GM13977 (cell line): Measurements from ENCODE around the gene FRMD4A.

Source experiments
- DNase-seq: peaks from one replicate; pipeline ENCODE4 v3.0.0; 2012; ENCODE audit warnings: low spot score
- in situ Hi-C: fragments of 300-500 bp; cut with MboI; formaldehyde crosslinking; loops from one replicate; pipeline ENCODE4 v1.12.0; 2022; ENCODE audit warnings: low sequenced_read_pairs, low pct_unique_long_range_greater_than_20kb, mixed read lengths, inconsistent platforms; ENCODE audit not compliant: unreplicated experiment
- TF ChIP-seq, protein P1 (sequence below): IDR thresholded peaks from 2 replicates; pipeline ENCODE4 v1.5.1; 2012; ENCODE audit warnings: mild to moderate bottlenecking, control low read depth; ENCODE audit not compliant: insufficient read depth; ENCODE audit errors: extremely low read depth, missing control alignments

Gene FRMD4A

DNA sequence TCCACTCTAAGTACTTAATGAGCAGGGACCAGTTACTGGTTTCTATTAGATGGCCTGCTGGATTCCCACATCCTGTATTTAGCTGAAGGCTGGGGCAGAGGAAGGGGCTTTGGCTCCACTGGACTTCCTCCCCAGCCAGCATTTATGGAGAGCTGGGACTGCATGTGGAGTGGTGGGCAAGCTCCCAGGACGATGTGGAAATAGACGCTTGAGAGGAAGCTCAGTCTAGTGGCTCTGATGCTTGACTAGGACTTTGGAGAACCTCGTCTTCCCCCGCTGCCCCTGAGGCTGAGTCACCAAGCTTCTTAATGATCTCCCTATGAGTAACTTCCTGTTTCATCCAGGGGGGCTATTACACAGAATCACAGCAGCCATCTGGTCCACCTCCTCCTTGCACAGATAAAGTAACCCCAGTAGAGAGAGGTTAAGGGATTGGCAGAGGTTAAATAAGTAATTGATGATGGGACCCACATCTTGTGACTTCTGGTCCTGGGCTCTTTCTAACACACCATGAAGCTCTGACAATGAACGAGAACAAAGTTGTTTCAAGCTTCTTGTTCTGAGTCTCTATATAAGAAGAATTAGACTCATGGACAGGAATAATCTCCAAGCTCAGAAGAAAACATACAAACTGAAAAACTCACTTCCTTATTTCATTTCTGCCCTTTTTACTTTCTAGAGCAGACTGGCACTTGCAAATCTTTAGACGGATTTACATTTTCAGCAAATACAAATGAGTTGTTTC is 617.7 kb downstream of the FRMD4A start:
- peak; percentile 71 for DNase-seq
- TF ChIP-seq, protein P1, sequence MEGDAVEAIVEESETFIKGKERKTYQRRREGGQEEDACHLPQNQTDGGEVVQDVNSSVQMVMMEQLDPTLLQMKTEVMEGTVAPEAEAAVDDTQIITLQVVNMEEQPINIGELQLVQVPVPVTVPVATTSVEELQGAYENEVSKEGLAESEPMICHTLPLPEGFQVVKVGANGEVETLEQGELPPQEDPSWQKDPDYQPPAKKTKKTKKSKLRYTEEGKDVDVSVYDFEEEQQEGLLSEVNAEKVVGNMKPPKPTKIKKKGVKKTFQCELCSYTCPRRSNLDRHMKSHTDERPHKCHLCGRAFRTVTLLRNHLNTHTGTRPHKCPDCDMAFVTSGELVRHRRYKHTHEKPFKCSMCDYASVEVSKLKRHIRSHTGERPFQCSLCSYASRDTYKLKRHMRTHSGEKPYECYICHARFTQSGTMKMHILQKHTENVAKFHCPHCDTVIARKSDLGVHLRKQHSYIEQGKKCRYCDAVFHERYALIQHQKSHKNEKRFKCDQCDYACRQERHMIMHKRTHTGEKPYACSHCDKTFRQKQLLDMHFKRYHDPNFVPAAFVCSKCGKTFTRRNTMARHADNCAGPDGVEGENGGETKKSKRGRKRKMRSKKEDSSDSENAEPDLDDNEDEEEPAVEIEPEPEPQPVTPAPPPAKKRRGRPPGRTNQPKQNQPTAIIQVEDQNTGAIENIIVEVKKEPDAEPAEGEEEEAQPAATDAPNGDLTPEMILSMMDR: no peak
- in situ Hi-C loops: loop anchor here (10.0 kb wide), 1 partner anchor 62 kb away; no protein-coding TSS in a partner anchor

DNA sequence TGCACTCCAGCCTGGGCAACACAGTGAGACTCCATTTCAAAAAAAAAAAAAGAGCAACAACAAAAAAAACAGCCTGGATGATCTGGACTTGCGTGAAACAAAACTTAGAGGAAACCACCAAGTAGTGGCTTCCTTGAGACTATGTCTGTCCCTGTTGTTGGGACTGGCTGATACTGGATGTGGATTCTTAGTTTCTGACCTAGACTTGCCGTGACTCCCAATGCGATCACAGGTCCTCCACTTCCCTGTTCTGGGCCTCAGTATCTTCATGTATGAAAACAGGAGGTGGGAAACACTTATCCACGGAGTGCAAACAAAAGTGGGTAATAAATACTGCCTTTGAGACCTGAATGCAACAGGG is 618.3 kb downstream of the FRMD4A start:
- in situ Hi-C loops: loop anchor here (10.0 kb wide), 1 partner anchor 62 kb away; no protein-coding TSS in a partner anchor
- DNase-seq: no peak
- TF ChIP-seq, protein P1: no peak

DNA sequence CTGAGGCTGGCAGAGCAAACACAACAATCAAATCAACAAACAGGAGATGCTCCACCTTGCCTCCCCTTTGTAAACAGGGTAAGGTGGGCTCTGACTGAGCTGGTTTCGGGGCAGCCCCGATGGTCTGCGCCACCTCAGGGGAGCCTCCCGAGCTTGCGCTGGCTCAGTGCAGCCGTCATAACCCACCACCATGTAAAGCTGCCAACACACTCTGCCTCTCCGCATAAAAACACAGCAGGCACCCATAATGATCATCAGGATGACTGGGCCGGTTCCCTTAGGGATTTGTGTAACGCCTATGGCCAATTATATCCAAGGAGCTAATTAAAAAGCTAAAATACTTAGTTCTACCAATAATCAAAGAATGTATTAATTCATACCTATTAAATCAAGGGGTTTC is 619.4 kb downstream of the FRMD4A start:
- in situ Hi-C loops: loop anchor here (10.0 kb wide), 1 partner anchor 64 kb away; no protein-coding TSS in a partner anchor
- DNase-seq: no peak
- TF ChIP-seq, protein P1: no peak

DNA sequence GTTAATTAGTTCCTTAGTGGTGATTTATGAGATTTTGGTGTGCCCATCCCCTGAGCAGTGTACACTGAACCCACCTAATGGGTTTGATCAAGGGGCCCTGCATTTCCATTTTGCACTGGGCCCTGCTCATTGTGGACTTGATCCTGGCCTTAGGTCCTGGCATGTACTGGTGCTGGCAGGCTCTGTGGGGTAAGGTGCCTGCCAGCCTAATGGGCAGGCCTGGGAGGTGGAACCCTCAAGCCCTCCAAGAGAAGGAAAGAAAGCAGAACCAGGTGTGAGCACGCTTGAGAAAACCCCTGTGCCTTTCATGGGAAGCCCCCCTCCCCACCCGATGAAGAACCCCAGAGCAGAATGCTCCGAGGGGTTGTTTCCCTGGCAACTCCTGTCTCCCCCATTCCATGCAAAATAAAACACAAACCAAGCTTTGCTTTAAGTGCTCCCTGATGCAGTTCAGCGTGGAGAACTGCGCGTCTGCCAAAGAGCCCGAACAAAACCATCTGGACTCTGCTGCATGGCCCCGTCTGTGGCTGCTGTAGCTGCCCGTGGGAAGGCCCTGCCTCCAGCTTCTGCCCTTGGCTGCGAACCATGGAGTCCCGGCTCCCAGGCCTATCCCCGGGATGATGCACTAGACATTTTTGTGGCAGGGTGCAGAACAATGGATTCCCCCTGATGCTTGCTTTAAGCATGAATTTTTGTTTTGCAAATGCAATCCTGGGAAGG is 620.6 kb downstream of the FRMD4A start:
- no peak for DNase-seq
- in situ Hi-C loops: loop anchor here (10.0 kb wide), 1 partner anchor 65 kb away; no protein-coding TSS in a partner anchor

DNA sequence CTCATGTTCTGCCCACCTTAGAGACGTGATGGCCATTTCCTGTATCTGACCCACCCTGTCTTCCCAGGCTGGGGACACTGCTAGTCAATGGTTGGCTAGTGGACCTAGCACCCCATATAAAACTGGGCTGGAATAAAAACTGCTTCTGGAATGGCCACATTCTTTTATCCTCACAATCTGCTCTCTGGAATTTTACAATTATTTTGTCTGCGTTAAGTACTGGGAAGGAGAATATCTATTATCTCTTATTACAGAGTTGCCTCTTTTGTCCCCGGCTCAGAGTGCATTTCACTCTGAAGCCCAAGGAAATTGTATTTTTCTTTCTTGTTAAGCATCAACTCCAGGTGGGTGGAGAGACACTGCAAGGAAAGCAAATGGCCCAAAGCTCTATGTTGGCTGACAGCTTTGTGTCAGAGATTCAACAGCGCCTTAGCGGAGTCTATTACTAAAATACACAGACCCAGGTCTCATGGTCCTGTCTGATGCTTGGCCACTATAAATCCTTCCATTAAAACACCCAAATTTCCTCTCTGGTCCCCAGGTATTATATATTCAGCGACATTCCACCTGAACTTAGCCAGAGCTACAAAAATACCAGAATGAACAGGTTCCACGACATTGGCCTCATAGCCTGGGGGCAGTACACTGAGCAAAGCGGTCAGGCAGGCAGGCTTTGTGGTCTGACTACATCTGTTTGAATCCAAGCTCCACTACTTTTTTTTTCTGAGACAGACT is 622.3 kb downstream of the FRMD4A start:
- DNase-seq: no peak
- in situ Hi-C loops: no loop called here
- TF ChIP-seq, protein P1: no peak

More for the DNA sequence above, 620.6 kb downstream of the FRMD4A start:
- TF ChIP-seq, protein P1: no peak

DNA sequence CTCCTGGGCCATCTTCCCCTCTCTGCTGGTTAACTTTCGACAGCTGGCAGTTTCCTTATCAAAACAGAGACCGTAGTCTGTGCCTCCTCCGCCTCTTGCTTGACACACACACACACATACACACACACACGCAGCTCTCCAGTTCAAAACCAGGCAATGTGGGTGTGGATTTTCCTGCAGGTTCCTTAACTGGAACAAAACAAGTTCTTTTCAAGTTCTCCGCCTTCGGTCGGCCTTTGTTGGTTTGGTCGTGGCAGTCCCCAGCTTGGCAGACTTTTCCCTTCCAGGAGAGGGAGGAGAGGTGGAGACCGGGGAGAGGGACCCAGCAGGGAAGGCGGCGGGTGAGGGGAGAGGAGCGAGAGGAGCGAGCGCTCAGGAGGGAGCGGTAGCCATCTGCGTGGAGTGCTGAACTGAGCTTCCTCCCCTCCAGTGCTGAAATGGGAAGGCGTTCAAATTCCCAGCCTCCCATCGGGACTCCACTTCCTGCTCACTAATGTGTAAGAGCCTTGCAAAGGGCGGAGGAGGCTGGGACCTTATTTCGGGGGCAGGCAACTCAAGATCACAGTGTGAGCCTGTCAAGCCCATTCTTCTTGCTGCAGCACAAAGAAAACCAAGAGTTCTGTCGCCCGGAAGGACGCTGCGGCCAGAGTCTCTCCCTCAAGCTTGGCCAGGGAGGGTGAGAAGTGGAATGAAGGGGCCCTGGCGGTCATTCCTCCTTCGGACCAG is 623.4 kb downstream of the FRMD4A start:
- in situ Hi-C loops: no loop called here
- TF ChIP-seq, protein P1: no peak
- peak; percentile 55 for DNase-seq
